ENCODE data around the gene F13B.
"Not testable (repeated sequence)": the region's sequence is repeated elsewhere in the genome, so short reads cannot be mapped to it uniquely, and the experiment has no call there.

- not testable (repeated sequence) for TF ChIP-seq POLR2AphosphoS5 (IDR thresholded peaks at IDR 0.05; ENCODE audit: low read depth, low read length); ATF3 (IDR thresholded peaks at IDR 0.05); POLR2A (IDR thresholded peaks at IDR 0.05; ENCODE audit: borderline replicate concordance, extremely low read depth, insufficient read depth, insufficient read length); RAD21 (IDR thresholded peaks at IDR 0.05; ENCODE audit: low read depth); CEBPB (IDR thresholded peaks at IDR 0.05; ENCODE audit: low read depth); JUND (IDR thresholded peaks at IDR 0.05); ZBTB33 (IDR thresholded peaks at IDR 0.05; ENCODE audit: extremely low read depth, insufficient replicate concordance, low read length); ZFX (IDR thresholded peaks at IDR 0.05); SP1 (IDR thresholded peaks at IDR 0.05; ENCODE audit: low read depth); EZH2 (IDR thresholded peaks at IDR 0.05); SIN3A (IDR thresholded peaks at IDR 0.05; ENCODE audit: low read depth)
- TF ChIP-seq, protein P1, sequence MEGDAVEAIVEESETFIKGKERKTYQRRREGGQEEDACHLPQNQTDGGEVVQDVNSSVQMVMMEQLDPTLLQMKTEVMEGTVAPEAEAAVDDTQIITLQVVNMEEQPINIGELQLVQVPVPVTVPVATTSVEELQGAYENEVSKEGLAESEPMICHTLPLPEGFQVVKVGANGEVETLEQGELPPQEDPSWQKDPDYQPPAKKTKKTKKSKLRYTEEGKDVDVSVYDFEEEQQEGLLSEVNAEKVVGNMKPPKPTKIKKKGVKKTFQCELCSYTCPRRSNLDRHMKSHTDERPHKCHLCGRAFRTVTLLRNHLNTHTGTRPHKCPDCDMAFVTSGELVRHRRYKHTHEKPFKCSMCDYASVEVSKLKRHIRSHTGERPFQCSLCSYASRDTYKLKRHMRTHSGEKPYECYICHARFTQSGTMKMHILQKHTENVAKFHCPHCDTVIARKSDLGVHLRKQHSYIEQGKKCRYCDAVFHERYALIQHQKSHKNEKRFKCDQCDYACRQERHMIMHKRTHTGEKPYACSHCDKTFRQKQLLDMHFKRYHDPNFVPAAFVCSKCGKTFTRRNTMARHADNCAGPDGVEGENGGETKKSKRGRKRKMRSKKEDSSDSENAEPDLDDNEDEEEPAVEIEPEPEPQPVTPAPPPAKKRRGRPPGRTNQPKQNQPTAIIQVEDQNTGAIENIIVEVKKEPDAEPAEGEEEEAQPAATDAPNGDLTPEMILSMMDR (IDR thresholded peaks at IDR 0.05 in 2 of 3, conservative IDR thresholded peaks at IDR 0.05 in 1 of 3; ENCODE audit: borderline replicate concordance in 1 of 3, insufficient read depth in 1 of 3, low read depth in 2 of 3, low read length in 2 of 3) = not testable (repeated sequence)
- TF ChIP-seq, protein P2, sequence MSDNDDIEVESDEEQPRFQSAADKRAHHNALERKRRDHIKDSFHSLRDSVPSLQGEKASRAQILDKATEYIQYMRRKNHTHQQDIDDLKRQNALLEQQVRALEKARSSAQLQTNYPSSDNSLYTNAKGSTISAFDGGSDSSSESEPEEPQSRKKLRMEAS (IDR thresholded peaks at IDR 0.05) = not testable (repeated sequence)
These were observed 29.9 kb upstream of the F13B start for GRCh38 chr1:197096971-197097370.

All from HCT116 (cell line).